UCSD-AML1 (cell line): ENCODE measurements around the gene PTPRN.

Experiments
- DNase-seq: peaks from one replicate; lab custom pipeline; 2025; ENCODE audit not compliant: unreplicated experiment; lab: John Stamatoyannopoulos, UW

PTPRN gene

DNA sequence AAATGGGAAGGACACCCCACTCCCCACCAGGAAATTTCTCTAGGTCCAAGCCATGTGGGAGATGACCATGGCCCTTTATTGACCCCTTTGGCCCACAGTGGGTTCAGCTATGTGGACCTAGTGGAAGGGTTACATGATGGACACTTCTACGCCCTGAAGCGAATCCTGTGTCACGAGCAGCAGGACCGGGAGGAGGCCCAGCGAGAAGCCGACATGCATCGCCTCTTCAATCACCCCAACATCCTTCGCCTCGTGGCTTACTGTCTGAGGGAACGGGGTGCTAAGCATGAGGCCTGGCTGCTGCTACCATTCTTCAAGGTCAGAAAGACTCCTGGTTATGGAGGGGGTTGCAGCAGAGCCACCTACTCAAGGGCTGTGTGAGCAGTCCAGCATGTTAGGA, 62.6 kb downstream of the PTPRN start:
- DNase-seq: no peak

GRCh38 chr2:219245899-219246230, 63.3 kb downstream of the PTPRN start:
- no peak for DNase-seq

GRCh38 chr2:219245148-219245898, 63.9 kb downstream of the PTPRN start, which contains the start of the genes GLB1L and STK16:
TSS of gene GLB1L (minus strand) at chr2:219245444. CDS start at chr2:219243573, 1,871 bp downstream.
TSS of gene STK16 (plus strand) at chr2:219245479. CDS start at chr2:219246000, 521 bp downstream.
- DNase-seq: peak; percentile 94

GRCh38 chr2:219244789-219245147, 64.4 kb downstream of the PTPRN start:
- no peak for DNase-seq

DNA sequence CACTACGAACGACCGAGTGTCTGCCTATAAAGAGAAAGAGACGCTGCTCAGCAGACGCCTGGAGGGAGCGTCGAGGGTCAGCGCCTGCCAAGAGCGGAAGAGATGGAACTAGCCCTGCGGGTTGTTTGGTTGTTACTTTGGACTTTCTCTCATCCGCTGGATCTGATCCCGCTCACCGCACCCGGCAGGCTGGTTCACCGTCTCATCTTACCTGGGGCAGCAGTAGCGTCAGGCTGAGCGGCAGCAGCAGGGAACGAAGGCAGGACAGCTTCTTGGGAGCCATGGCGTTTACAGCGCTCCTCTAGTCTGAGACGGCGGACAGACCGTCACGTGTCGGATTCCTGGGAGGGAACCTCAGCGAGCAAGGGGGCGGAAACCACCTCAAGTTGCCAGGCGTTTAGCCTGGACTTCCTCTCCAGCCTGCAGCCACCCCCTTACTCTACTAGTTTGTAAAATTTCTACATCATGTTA, 65.9 kb downstream of the PTPRN start:
- no peak for DNase-seq
